Esophagus squamous epithelium (tissue), 5 donors: Measurements from ENCODE around the gene NPNT. TPM values are rescaled to one million over a fixed set of nuclear protein-coding genes. Genes with fewer than 3 reads are reported as not detected.

Experiments
- DNase-seq: peaks from one replicate; lab custom pipeline; 2025; lab: John Stamatoyannopoulos, UW
- H3K27ac ChIP-seq, 4 donors: fragments of 200-600 bp; sonication (generic); one replicate each; pipeline ENCODE4 v1.5.1; 2016 to 2019; ENCODE audit warnings: mild to moderate bottlenecking in 1 of 4
- H3K27me3 ChIP-seq, 4 donors: fragments of 200-600 bp; sonication (generic); 1 replicate in 3 of 4; 2 replicates in 1 of 4; pipeline versions ENCODE4 v1.5.1 to v1.6.0; 2017 to 2021; ENCODE audit warnings: antibody characterized with exemption in 1 of 4
- H3K36me3 ChIP-seq, 3 donors: fragments of 200-600 bp; sonication (generic); one replicate each; pipeline ENCODE4 v1.5.1; 2016 to 2019
- H3K4me1 ChIP-seq, 3 donors: fragments of 200-600 bp; sonication (generic); one replicate each; pipeline ENCODE4 v1.5.1; 2017 to 2019
- H3K4me3 ChIP-seq, 4 donors: fragments of 200-600 bp; sonication (generic); 1 replicate in 3 of 4; 2 replicates in 1 of 4; pipeline ENCODE4 v1.5.1; 2016 to 2019; ENCODE audit warnings: mild to moderate bottlenecking in 2 of 4, moderate library complexity in 1 of 4
- H3K9me3 ChIP-seq, 3 donors: fragments of 200-600 bp; sonication (generic); one replicate each; pipeline ENCODE4 v1.5.1; 2016 to 2019
- POLR2A ChIP-seq, 4 donors: fragments of 450-650 bp; IDR thresholded peaks; one replicate each; pipeline ENCODE4 v1.6.1; 2017; ENCODE audit warnings: antibody characterized with exemption in 4 of 4, mild to moderate bottlenecking in 4 of 4, moderate library complexity in 3 of 4
- WGBS, 2 donors: methylation state at CpG; one replicate each; pipeline ENCODE4 v1.1.5; 2018; 5-methylcytosine and 5-hydroxymethylcytosine counted together
- intact Hi-C: fragments of 100-400 bp; cut with DNase I; formaldehyde crosslinking; loops from one replicate; pipeline ENCODE4 v1.15.0; 2022
- total RNA-seq, 4 donors: library from RNA; depleted of rRNA; stranded (reverse); fragments of >200 nt; gene quantifications; one replicate each; pipeline ENCODE4 v1.1.0, GENCODE V29; 2016
- TF ChIP-seq, protein P1 (sequence below), 6 experiments: fragments of 450-650 bp in 4 of 6; fragments of 200-600 bp in 2 of 6; sonication (generic) in 2 of 6; IDR thresholded peaks; one replicate each; pipeline ENCODE4 v1.5.1; 2016 to 2019; ENCODE audit warnings: antibody characterized with exemption in 6 of 6, mild to moderate bottlenecking in 4 of 6, moderate library complexity in 4 of 6
- donor health status: DM: yes; HTN: yes; CAD: no.

Gene NPNT
- total RNA-seq, 4 donors from 2014 or later = 7.5 to 17.2 (median 15.7) TPM

GRCh38 chr4:105902550-105903262 lies 7.4 kb downstream of the NPNT start:
- Histone ChIP-seq H3K4me3 (no peak overlapping the region), H3K4me1 (peaks cover 0 to 2% (median 0%) of the 10 kb centered on the region in 3 donors), H3K9me3 (no peaks in the 10 kb centered on the region), H3K27ac (no peak overlapping the region), H3K27me3 (no peaks in the 10 kb centered on the region), H3K36me3 (no peaks in the 10 kb centered on the region)
- DNase-seq = no peak
- WGBS, 2 donors = 67 to 73% methylated on average over 2 of the region's 2 CpGs
- TF ChIP-seq, protein P1, sequence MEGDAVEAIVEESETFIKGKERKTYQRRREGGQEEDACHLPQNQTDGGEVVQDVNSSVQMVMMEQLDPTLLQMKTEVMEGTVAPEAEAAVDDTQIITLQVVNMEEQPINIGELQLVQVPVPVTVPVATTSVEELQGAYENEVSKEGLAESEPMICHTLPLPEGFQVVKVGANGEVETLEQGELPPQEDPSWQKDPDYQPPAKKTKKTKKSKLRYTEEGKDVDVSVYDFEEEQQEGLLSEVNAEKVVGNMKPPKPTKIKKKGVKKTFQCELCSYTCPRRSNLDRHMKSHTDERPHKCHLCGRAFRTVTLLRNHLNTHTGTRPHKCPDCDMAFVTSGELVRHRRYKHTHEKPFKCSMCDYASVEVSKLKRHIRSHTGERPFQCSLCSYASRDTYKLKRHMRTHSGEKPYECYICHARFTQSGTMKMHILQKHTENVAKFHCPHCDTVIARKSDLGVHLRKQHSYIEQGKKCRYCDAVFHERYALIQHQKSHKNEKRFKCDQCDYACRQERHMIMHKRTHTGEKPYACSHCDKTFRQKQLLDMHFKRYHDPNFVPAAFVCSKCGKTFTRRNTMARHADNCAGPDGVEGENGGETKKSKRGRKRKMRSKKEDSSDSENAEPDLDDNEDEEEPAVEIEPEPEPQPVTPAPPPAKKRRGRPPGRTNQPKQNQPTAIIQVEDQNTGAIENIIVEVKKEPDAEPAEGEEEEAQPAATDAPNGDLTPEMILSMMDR (IDR thresholded peaks at IDR 0.05) = no peak
- TF ChIP-seq POLR2A (IDR thresholded peaks at IDR 0.05) = no peak
- intact Hi-C loops = no loop called here

DNA sequence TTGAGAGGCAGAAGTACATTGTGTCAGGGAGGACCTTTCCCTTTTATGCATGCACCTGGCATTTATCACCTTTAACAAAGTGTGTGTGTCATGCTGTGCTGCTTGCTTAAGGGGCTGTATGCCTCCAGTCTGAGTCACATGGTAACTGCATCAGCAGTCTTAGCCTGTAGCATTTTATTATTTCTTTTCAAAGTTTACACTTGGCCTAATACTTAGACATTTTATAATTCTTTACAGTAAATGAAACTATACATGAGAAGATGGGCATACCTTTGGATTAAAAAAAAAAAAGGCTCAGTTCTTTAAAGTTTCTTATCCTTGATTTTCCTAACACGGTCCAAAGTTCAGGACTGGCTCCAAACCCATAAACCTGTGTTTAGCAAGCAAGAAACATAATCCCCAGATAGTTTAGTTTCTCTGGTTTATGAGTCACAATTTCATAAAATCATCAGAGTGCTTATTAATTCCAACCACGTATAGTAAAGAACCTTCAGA lies 14.6 kb downstream of the NPNT start:
- Histone ChIP-seq H3K4me3 (no peak overlapping the region), H3K4me1 (peaks cover 0 to 18% (median 3%) of the 10 kb centered on the region in 3 donors), H3K27me3 (no peaks in the 10 kb centered on the region), H3K27ac (peak overlapping the region in 3 of 4 donors; percentile 14 to 60 (median 55)), H3K9me3 (no peaks in the 10 kb centered on the region), H3K36me3 (no peaks in the 10 kb centered on the region)
- no peak for DNase-seq
- WGBS, 2 donors = 24 to 35% methylated on average over 2 of the region's 2 CpGs
- intact Hi-C loops = no loop called here
- TF ChIP-seq, protein P1 (IDR thresholded peaks at IDR 0.05) = no peak
- TF ChIP-seq POLR2A (IDR thresholded peaks at IDR 0.05) = no peak

DNA sequence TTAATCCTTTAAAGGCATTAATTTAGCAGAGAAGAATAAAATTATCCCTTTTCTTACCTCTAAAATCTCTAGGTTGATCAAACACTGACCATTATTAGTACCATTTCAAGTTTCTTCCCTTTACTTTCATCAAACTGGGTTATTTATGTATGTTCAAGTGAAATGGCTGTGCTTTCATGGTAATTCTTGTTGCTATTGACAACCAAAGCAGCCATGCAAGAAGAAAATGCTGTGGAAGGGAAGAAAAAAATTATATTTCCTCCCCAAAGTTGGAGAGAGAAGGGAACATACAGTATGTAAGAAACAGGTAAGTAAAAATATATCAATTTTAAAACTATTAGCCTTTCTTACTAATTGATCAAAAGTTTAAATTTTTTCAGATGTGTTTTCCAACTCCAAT lies 16.2 kb downstream of the NPNT start:
- intact Hi-C loops = no loop called here
- Histone ChIP-seq H3K9me3 (no peaks in the 10 kb centered on the region), H3K27ac (no peak overlapping the region), H3K27me3 (no peaks in the 10 kb centered on the region), H3K4me3 (no peak overlapping the region), H3K4me1 (peaks cover 0 to 18% (median 3%) of the 10 kb centered on the region in 3 donors), H3K36me3 (no peaks in the 10 kb centered on the region)
- DNase-seq = no peak
- TF ChIP-seq, protein P1 (IDR thresholded peaks at IDR 0.05) = no peak
- TF ChIP-seq POLR2A (IDR thresholded peaks at IDR 0.05) = no peak

- intact Hi-C loops = no loop called here
- WGBS, 2 donors = 66 to 90% methylated on average over 2 to 6 of the region's 6 CpGs
Observed at GRCh38 chr4:105912633-105913032, 17.4 kb downstream of the NPNT start.

GRCh38 chr4:105917171-105917685 lies 22.0 kb downstream of the NPNT start:
- Histone ChIP-seq H3K4me1 (no peaks in the 10 kb centered on the region), H3K27me3 (no peaks in the 10 kb centered on the region), H3K36me3 (no peaks in the 10 kb centered on the region), H3K9me3 (no peaks in the 10 kb centered on the region), H3K27ac (no peak overlapping the region), H3K4me3 (no peak overlapping the region)
- intact Hi-C loops = no loop called here
- TF ChIP-seq, protein P1 (IDR thresholded peaks at IDR 0.05) = no peak
- TF ChIP-seq POLR2A (IDR thresholded peaks at IDR 0.05) = no peak
- 87 to 92% methylated on average over 3 of the region's 3 CpGs for WGBS, 2 donors
- DNase-seq = no peak

More at GRCh38 chr4:105912633-105913032, 17.4 kb downstream of the NPNT start:
- TF ChIP-seq, protein P1 (IDR thresholded peaks at IDR 0.05) = no peak
- TF ChIP-seq POLR2A (IDR thresholded peaks at IDR 0.05) = no peak
- H3K36me3 ChIP-seq = no peaks in the 10 kb centered on the region
- DNase-seq = no peak
- peaks cover 0 to 18% (median 3%) of the 10 kb centered on the region in 3 donors for H3K4me1 ChIP-seq
- no peaks in the 10 kb centered on the region for H3K9me3 ChIP-seq
- no peak overlapping the region for H3K27ac ChIP-seq
- no peak overlapping the region for H3K4me3 ChIP-seq
- no peaks in the 10 kb centered on the region for H3K27me3 ChIP-seq
